ENCODE measurements around the gene INPP5B. TPM values are rescaled to one million over a fixed set of nuclear protein-coding genes. Genes with fewer than 3 reads are reported as not detected.
A peak's percentile ranks its signal among the peaks of the same experiment; 100 is the strongest.
"Not testable (repeated sequence)": the region's sequence is repeated elsewhere in the genome, so short reads cannot be mapped to it uniquely, and the experiment has no call there.

INPP5B gene
- total RNA-seq, 1 donor from 2014 or later, result 21.2 TPM

GRCh38 chr1:37945743-37946702, 830 bp downstream of the INPP5B start:
- DNase-seq (ENCODE audit: low spot score), result peak; percentile 89
- Mint-ChIP-seq H3K36me3 (ENCODE audit: low read depth) (peaks cover 7% of the 10 kb centered on the region), H3K27ac (ENCODE audit: unreplicated experiment) (peak overlapping the region; percentile 100), H3K4me1 (ENCODE audit: low read depth) (peaks cover 25% of the 10 kb centered on the region), H3K4me3 (ENCODE audit: unreplicated experiment) (peak overlapping the region; percentile 99), H3K27me3 (ENCODE audit: low read depth) (no peaks in the 10 kb centered on the region), H3K9me3 (ENCODE audit: low read depth) (no peaks in the 10 kb centered on the region)
- TF ChIP-seq CTCF (IDR thresholded peaks at IDR 0.05), result no peak

- peak overlapping the region; percentile 99 for H3K4me3 Mint-ChIP-seq (ENCODE audit: unreplicated experiment)
- H3K27ac Mint-ChIP-seq (ENCODE audit: unreplicated experiment), result peak overlapping the region; percentile 100
- H3K4me1 Mint-ChIP-seq (ENCODE audit: low read depth), result peaks cover 22% of the 10 kb centered on the region
- DNase-seq (ENCODE audit: low spot score), result no peak
- TF ChIP-seq CTCF (IDR thresholded peaks at IDR 0.05), result no peak
- no peaks in the 10 kb centered on the region for H3K9me3 Mint-ChIP-seq (ENCODE audit: low read depth)
- H3K27me3 Mint-ChIP-seq (ENCODE audit: low read depth), result no peaks in the 10 kb centered on the region
- H3K36me3 Mint-ChIP-seq (ENCODE audit: low read depth), result peaks cover 11% of the 10 kb centered on the region
Observed at GRCh38 chr1:37945251-37945650, 1.6 kb downstream of the INPP5B start.

GRCh38 chr1:37944816-37945215, 2.0 kb downstream of the INPP5B start:
- no peaks in the 10 kb centered on the region for H3K27me3 Mint-ChIP-seq (ENCODE audit: low read depth)
- no peak for TF ChIP-seq CTCF (IDR thresholded peaks at IDR 0.05)
- peaks cover 22% of the 10 kb centered on the region for H3K4me1 Mint-ChIP-seq (ENCODE audit: low read depth)
- peaks cover 12% of the 10 kb centered on the region for H3K36me3 Mint-ChIP-seq (ENCODE audit: low read depth)
- peak overlapping the region; percentile 100 for H3K27ac Mint-ChIP-seq (ENCODE audit: unreplicated experiment)
- H3K9me3 Mint-ChIP-seq (ENCODE audit: low read depth), result no peaks in the 10 kb centered on the region
- no peak for DNase-seq (ENCODE audit: low spot score)
- no peak overlapping the region for H3K4me3 Mint-ChIP-seq (ENCODE audit: unreplicated experiment)

- peak overlapping the region; percentile 22 for H3K27ac Mint-ChIP-seq (ENCODE audit: unreplicated experiment)
- peaks cover 22% of the 10 kb centered on the region for H3K4me1 Mint-ChIP-seq (ENCODE audit: low read depth)
- H3K27me3 Mint-ChIP-seq (ENCODE audit: low read depth), result no peaks in the 10 kb centered on the region
- DNase-seq (ENCODE audit: low spot score), result no peak
- no peaks in the 10 kb centered on the region for H3K9me3 Mint-ChIP-seq (ENCODE audit: low read depth)
- H3K4me3 Mint-ChIP-seq (ENCODE audit: unreplicated experiment), result no peak overlapping the region
- H3K36me3 Mint-ChIP-seq (ENCODE audit: low read depth), result peaks cover 13% of the 10 kb centered on the region
- TF ChIP-seq CTCF (IDR thresholded peaks at IDR 0.05), result no peak
Observed at GRCh38 chr1:37944086-37944763, 2.6 kb downstream of the INPP5B start.

- H3K4me3 Mint-ChIP-seq (ENCODE audit: unreplicated experiment), result no peak overlapping the region
- H3K27me3 Mint-ChIP-seq (ENCODE audit: low read depth), result no peaks in the 10 kb centered on the region
- no peak for DNase-seq (ENCODE audit: low spot score)
- H3K36me3 Mint-ChIP-seq (ENCODE audit: low read depth), result peaks cover 18% of the 10 kb centered on the region
- no peaks in the 10 kb centered on the region for H3K9me3 Mint-ChIP-seq (ENCODE audit: low read depth)
- H3K27ac Mint-ChIP-seq (ENCODE audit: unreplicated experiment), result no peak overlapping the region
- peaks cover 7% of the 10 kb centered on the region for H3K4me1 Mint-ChIP-seq (ENCODE audit: low read depth)
- TF ChIP-seq CTCF (IDR thresholded peaks at IDR 0.05), result no peak
Observed at GRCh38 chr1:37940299-37940947, 6.4 kb downstream of the INPP5B start.

GRCh38 chr1:37936760-37937159, 10.1 kb downstream of the INPP5B start:
- not testable (repeated sequence) for H3K4me3 Mint-ChIP-seq (ENCODE audit: unreplicated experiment); H3K27ac Mint-ChIP-seq (ENCODE audit: unreplicated experiment); H3K27me3 Mint-ChIP-seq (ENCODE audit: low read depth); H3K9me3 Mint-ChIP-seq (ENCODE audit: low read depth); H3K4me1 Mint-ChIP-seq (ENCODE audit: low read depth)
- DNase-seq (ENCODE audit: low spot score), result peak; percentile 36
- H3K36me3 Mint-ChIP-seq (ENCODE audit: low read depth), result peaks cover 17% of the 10 kb centered on the region

All from chondrocyte (in vitro differentiated cells).